ENCODE measurements around the gene LUC7L3.

The LUC7L3 gene

DNA sequence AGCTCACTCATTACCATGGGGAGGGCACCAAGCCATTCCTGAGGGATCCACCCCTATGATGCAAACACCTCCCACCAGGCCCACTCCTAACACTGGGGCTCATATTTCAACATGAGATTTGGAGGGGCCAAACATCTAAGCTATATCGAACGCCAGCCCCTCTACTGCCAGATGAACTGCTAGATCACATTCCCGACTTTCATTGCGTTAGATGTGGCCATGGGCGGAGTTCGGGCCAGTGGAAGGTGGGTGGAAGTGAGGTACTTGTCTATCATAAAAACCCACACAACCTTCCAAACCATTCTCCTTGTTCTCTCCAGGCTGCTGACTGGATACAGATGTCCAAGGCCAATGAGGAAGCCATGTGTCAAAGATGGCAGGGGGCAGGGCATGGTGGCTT, 75.0 kb downstream of the LUC7L3 start:
- Histone ChIP-seq H3K9me3 (ENCODE audit: insufficient read depth, low read length, severe bottlenecking) (no peaks in the 10 kb centered on the region), H3K4me3 (ENCODE audit: low read depth in 1 of 2, low read length in 2 of 2) (no peak overlapping the region), H3K9ac (ENCODE audit: low read depth, low read length) (no peak overlapping the region), H3K36me3 (ENCODE audit: insufficient read depth, low read length) (no peaks in the 10 kb centered on the region), H3K4me2 (ENCODE audit: insufficient read depth, low read length) (no peak overlapping the region), H2AFZ (ENCODE audit: low read depth, low read length) (no peak overlapping the region), H3K27me3 (ENCODE audit: insufficient read depth, low read length, poor library complexity) (peaks cover 2% of the 10 kb centered on the region), H3K27ac (ENCODE audit: low read length) (no peak overlapping the region), H3K4me1 (ENCODE audit: insufficient read depth, low read length) (no peaks in the 10 kb centered on the region), H4K20me1 (ENCODE audit: insufficient read depth, low read length) (no peaks in the 10 kb centered on the region), H3K79me2 (ENCODE audit: insufficient read depth, low read length) (no peaks in the 10 kb centered on the region)
- TF ChIP-seq EZH2 (IDR thresholded peaks at IDR 0.05; ENCODE audit: borderline replicate concordance, low read depth, low read length, severe bottlenecking) (no peak), CTCF (IDR thresholded peaks at IDR 0.05; ENCODE audit: borderline replicate concordance, extremely low read depth, low read length, poor library complexity, severe bottlenecking) (no peak)
- ATAC-seq (ENCODE audit: insufficient read depth, low read depth) (no peak), DNase-seq (no peak)

GRCh38 chr17:50797135-50797810, 77.9 kb downstream of the LUC7L3 start:
- Histone ChIP-seq H3K4me2 (ENCODE audit: insufficient read depth, low read length) (no peak overlapping the region), H3K27ac (ENCODE audit: low read length) (no peak overlapping the region), H3K27me3 (ENCODE audit: insufficient read depth, low read length, poor library complexity) (peaks cover 2% of the 10 kb centered on the region), H3K9ac (ENCODE audit: low read depth, low read length) (no peak overlapping the region), H3K4me1 (ENCODE audit: insufficient read depth, low read length) (no peaks in the 10 kb centered on the region), H3K79me2 (ENCODE audit: insufficient read depth, low read length) (no peaks in the 10 kb centered on the region), H2AFZ (ENCODE audit: low read depth, low read length) (no peak overlapping the region), H3K9me3 (ENCODE audit: insufficient read depth, low read length, severe bottlenecking) (no peaks in the 10 kb centered on the region), H3K36me3 (ENCODE audit: insufficient read depth, low read length) (no peaks in the 10 kb centered on the region), H4K20me1 (ENCODE audit: insufficient read depth, low read length) (no peaks in the 10 kb centered on the region), H3K4me3 (ENCODE audit: low read depth in 1 of 2, low read length in 2 of 2) (no peak overlapping the region)
- ATAC-seq (ENCODE audit: insufficient read depth, low read depth): no peak
- no peak for TF ChIP-seq EZH2 (IDR thresholded peaks at IDR 0.05; ENCODE audit: borderline replicate concordance, low read depth, low read length, severe bottlenecking)
- TF ChIP-seq CTCF (IDR thresholded peaks at IDR 0.05; ENCODE audit: borderline replicate concordance, extremely low read depth, low read length, poor library complexity, severe bottlenecking): no peak
- no peak for DNase-seq

DNA sequence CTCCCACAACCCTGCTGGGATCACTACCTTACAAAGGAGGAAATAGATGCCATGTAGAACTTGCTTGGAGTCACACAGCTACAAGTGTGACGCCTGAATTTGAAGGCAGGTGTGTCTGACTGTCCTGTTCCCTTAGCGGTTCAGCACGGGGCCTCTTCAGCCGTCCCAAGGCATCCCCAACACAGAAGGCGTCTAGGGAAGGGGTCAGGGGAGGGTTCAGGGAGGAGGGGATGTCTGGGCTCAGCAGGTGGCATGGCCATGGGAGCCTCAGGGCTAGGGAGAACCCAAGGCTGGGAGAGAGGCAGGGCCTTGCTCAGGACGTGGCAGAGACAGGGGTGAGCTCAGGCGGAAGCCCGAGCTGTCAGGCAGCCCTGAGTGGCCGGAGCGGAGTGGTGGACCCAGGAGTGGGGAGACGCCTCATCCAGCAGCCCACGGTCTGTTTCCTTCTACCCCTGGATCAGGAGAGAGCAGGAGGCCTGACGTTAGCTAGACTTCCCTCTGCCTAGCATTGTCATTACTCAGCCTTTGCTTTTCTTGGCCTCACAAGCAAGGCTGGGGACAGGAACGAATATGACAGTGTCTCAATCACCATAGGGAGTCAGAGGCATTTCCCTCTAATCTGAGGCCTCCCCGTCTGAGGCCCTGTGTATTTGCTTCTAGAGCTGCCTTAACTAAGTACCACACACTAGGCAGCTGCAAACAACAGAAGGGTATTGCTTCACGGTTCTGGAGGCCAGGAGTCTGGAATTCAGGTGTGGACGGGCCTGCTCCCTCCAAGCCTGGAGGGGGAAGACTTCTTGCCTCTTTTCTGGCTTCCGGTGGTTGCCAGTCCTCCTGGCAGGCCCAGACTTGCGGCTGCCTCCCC, 79.3 kb downstream of the LUC7L3 start:
- TF ChIP-seq EZH2 (IDR thresholded peaks at IDR 0.05; ENCODE audit: borderline replicate concordance, low read depth, low read length, severe bottlenecking): no peak
- no peak for TF ChIP-seq CTCF (IDR thresholded peaks at IDR 0.05; ENCODE audit: borderline replicate concordance, extremely low read depth, low read length, poor library complexity, severe bottlenecking)
- Histone ChIP-seq H3K4me3 (ENCODE audit: low read depth in 1 of 2, low read length in 2 of 2) (no peak overlapping the region), H3K36me3 (ENCODE audit: insufficient read depth, low read length) (no peaks in the 10 kb centered on the region), H3K27ac (ENCODE audit: low read length) (no peak overlapping the region), H3K9me3 (ENCODE audit: insufficient read depth, low read length, severe bottlenecking) (no peaks in the 10 kb centered on the region), H3K27me3 (ENCODE audit: insufficient read depth, low read length, poor library complexity) (peaks cover 2% of the 10 kb centered on the region), H4K20me1 (ENCODE audit: insufficient read depth, low read length) (no peaks in the 10 kb centered on the region), H3K4me2 (ENCODE audit: insufficient read depth, low read length) (no peak overlapping the region), H3K79me2 (ENCODE audit: insufficient read depth, low read length) (no peaks in the 10 kb centered on the region), H3K9ac (ENCODE audit: low read depth, low read length) (no peak overlapping the region), H2AFZ (ENCODE audit: low read depth, low read length) (no peak overlapping the region), H3K4me1 (ENCODE audit: insufficient read depth, low read length) (no peaks in the 10 kb centered on the region)
- no peak for DNase-seq
- ATAC-seq (ENCODE audit: insufficient read depth, low read depth): no peak
